H1 (cell line): Measurements from ENCODE around the gene OPCML. TPM values are rescaled to one million over a fixed set of nuclear protein-coding genes. Genes with fewer than 3 reads are reported as not detected.

Experiments
- CTCF ChIP-seq, 3 experiments: IDR thresholded peaks; 1 replicate in 2 of 3; 2 replicates in 1 of 3; pipeline versions ENCODE4 v1.5.1 to v1.6.1; 2011; ENCODE audit warnings: low read length in 3 of 3, mild to moderate bottlenecking in 3 of 3, inconsistent platforms in 2 of 3, low read depth in 1 of 3, moderate library complexity in 1 of 3; ENCODE audit not compliant: insufficient read depth in 1 of 3; ENCODE audit errors: control extremely low read depth in 1 of 3
- RBBP5 ChIP-seq: IDR thresholded peaks from 2 replicates; pipeline ENCODE4 v1.7.1; 2012; ENCODE audit warnings: low read depth, mild to moderate bottlenecking, inconsistent platforms, low read length, moderate library complexity, borderline replicate concordance
- RNF2 ChIP-seq: fragments of 200-900, 300-1000 bp; sonication (generic); IDR thresholded peaks from 2 replicates; pipeline ENCODE4 v1.7.1; 2016; ENCODE audit warnings: borderline replicate concordance, low read depth, mild to moderate bottlenecking, antibody characterized with exemption, low read length; ENCODE audit not compliant: poor library complexity, severe bottlenecking; ENCODE audit errors: missing control alignments
- SUZ12 ChIP-seq: fragments of 200-600 bp; sonication (generic); IDR thresholded peaks from 2 replicates; pipeline ENCODE4 v1.6.1; 2012; ENCODE audit warnings: mild to moderate bottlenecking, inconsistent platforms, low read length, moderate library complexity, mixed read lengths
- TBP ChIP-seq: IDR thresholded peaks from 2 replicates; pipeline ENCODE4 v1.6.1; 2011; ENCODE audit warnings: low read depth, low read length, improper control_type of control experiment
- polyA plus RNA-seq, 7 experiments: library from polyadenylated mRNA; depleted of rRNA in 3 of 7; stranded (reverse) in 5 of 7; unstranded in 2 of 7; fragments of >200 nt in 5 of 7; fragments of 200-250 nt in 2 of 7; gene quantifications; 1 replicate in 5 of 7; 2 replicates in 1 of 7; 4 replicates in 1 of 7; pipeline versions ENCODE4 v1.2.1 to v1.2.3, GENCODE V29; 2011 to 2013; ENCODE audit warnings: missing spikeins in 2 of 7, mixed read lengths in 2 of 7
- total RNA-seq: library from RNA; stranded (reverse); fragmentation: NEBNext Ultra II Directional; extraction: Animal tissue kit (Norgen Biotek cat#: 25700); gene quantifications from 2 replicates; pipeline ENCODE4 v1.2.1, GENCODE V29; 2021

OPCML gene
- total and polyA plus RNA-seq, 2 of the 8 experiments (the other 6 are each of a cell fraction or from before 2014, with no cell fraction given): 2.3 to 3.1 TPM

DNA sequence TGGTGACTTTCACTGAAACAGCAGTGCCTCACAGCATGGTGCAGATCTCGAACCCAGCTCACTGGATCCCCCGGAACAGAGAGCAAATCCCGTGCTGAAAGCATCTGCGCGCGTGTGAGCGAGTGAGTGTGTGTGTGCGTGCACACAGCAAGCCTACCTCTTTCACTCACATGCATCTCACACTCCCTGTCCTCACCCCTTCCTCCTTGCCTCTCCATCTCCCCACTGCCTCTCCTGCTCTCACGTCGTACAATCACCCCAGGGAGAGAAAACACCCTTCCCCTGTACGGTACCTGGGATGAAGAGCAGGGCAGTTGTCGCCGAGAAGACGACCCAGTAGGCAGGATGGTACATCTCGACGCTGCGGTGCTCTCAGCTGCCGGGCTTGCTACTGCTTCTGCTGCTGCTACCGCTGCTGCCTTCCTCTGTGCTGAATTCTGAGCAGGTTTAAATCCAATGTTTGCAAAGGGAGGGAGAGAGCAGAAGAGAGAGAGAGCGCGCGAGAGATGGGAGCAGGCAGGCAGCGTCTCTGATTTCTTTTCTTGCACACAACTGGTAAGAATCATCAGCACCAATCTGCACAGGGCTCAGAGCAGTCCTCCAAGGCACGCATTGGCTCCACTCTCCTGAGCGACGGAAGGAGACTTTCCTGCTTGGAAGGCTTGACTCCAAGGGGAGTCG is at the start of gene OPCML (continued):
- TF ChIP-seq CTCF (IDR thresholded peaks at IDR 0.05; ENCODE audit: control extremely low read depth in 1 of 3, insufficient read depth in 1 of 3, low read depth in 1 of 3, low read length in 3 of 3) (no peak), TBP (peak; percentile 23; the same call in 1 of the 2 replicates), RBBP5 (0 out of 2 replicates have a peak, but pooled peaks have one; percentile 84), SUZ12 (peak; percentile 7; the same call in 1 of the 2 replicates), RNF2 (no peak)
